NOMO-1 treated with dmso at 0.1 percent for 144 hours (cell line): ENCODE measurements around the gene BCAS1.

ENCODE experiments used
- DNase-seq: peaks from one replicate; lab custom pipeline; 2025; ENCODE audit not compliant: unreplicated experiment; lab: John Stamatoyannopoulos, UW

BCAS1 gene

DNA sequence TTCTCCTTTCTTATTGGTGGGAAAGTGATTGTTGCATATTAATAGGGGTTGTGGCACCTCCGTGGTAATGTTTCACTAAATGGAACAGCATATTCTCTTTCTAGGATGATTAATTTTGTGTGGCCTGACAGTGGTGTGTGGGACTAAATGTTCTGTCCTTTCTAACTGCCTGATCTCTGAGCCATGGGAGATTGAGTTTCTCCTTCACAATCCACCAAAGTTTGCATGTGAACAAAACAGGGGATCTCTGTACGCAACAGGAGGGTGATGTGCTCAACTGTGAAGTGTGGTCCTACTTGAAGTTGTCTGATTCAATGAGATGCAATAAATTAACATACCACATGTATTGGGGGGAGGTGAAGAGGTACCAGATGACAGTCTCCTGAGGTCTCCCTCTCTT is 19.3 kb downstream of the BCAS1 start:
- DNase-seq, result no peak

DNA sequence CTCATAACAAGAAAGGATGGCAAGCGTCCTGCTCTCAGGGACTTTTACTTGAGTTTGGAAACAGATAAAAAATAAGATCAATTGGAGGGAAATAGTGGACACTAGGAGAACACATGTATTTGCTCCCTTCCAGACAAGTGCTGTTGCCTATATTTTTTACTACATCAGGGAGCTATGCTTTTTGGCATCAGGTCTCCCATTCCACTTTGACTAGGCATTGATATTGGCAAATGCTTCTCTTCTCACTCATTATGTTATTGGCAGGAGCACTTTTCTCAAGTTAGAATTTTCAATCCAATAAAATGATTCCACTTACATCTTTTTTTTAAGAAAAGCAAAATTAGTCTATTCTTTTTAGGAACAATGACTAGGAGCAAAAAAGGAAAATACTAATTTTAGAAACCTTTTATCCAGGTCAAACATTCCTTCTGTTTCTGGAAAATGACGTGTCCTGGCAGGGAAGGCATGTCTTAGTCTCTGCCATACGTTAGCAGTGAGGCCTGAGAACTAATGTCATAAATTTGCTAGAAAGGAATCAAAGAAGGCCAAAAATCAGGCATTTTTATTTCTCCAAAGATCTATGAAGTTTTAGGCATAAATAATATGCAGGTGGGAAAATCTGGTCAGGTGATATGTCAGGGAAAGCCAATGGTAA is 21.4 kb downstream of the BCAS1 start:
- DNase-seq, result no peak

- DNase-seq, result no peak
Observed at GRCh38 chr20:54048481-54048880, 21.9 kb downstream of the BCAS1 start.

GRCh38 chr20:54047720-54048119 is 22.7 kb downstream of the BCAS1 start:
- no peak for DNase-seq

- no peak for DNase-seq
Observed at GRCh38 chr20:54047048-54047447, 23.3 kb downstream of the BCAS1 start.

DNA sequence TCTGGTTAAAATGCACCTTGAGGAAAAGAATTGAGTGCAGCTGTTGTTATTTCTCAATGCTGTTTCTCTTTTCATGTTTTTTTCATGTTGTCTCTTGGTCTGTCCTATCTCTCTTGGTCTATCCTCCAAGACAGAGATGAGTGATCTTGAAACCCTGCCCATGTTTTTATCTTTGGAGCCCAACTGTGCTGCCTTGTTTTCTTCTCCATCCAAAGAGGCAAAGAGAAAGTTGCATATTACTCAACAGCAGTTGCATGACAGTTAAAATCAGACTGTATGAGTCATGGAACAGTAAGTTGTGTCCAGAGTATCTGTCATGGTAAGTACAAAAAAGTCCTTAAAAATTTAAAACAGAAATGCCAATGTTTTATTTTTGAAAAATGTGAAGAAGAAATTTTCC is 26.2 kb downstream of the BCAS1 start:
- no peak for DNase-seq

DNA sequence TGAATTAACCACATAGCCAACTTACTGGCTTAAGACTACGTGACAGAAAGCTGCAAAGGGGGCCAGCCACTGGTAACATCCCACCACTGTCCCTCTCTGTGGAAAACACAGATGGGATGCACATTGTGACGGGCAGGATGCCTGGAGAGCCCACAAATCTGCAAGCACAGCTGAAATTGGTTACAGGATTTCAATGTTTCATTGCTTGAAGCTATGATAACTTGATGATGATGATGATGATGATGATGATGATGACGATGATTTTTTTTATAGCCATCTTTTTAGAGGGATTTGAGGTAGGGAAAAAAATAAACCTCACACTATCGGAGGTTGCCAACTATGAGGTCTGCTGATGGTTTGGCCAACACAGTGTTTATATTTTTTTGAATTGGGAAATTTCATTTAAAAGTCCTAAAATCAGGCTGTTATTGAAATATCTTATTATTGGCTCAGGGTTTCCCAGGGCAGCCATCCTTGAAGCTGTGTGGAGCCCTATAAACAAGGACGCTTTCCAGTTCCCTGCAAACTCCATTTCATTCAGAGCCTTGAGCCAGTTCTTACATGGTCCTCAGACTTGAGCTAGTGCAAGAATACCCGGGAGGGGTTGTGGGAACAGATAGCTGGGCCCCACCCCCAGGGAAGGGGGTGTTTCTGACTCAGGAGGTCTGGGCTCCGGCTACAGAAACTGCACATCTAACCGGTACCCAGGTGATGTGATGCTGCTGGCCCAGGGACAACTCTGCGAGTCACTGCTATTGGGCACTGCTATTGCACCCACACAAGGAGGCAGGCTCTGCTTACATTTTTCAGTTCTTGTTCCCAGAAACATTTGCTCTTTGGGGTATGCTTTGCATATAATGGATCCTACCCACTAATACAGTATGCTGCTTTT is 27.1 kb downstream of the BCAS1 start:
- no peak for DNase-seq

DNA sequence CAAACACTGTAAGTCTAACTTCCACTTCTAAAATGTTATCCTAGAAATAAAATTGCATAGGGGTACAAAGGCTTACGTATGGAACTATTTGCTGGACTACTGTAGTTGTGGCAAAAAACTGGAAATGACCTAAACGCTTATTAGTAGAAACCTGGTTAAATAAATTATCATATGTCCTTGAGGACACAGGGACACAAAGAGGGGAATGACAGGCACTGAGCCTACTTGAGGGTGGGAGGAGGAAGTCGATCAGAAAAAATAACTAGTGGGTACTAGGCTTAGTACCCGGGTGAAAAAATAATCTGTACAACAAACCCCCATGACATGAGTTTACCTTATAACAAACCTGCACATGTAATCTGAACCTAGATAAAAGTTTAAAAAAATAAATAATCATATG is 28.4 kb downstream of the BCAS1 start:
- DNase-seq, result no peak

DNA sequence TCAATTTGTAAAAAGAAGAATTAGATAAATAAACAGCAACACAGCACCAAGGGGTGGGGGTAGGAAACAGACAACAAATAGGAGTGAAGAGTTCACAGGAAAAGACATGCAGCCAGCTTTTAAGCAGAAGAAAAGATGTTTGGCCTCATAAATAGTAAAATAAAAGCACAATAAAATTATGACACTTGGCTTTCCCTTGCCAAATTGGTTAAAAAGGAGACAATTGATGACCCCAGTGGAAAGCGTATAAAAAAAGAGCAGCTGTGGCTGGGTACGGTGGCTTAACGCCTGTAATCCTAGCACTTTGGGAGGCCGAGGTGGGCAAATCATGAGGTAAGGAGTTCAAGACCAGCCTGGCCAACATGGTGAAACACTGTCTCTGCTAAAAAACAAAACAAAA is 29.1 kb downstream of the BCAS1 start:
- DNase-seq, result no peak

- DNase-seq, result no peak
Observed at GRCh38 chr20:54040531-54040930, 29.9 kb downstream of the BCAS1 start.

DNA sequence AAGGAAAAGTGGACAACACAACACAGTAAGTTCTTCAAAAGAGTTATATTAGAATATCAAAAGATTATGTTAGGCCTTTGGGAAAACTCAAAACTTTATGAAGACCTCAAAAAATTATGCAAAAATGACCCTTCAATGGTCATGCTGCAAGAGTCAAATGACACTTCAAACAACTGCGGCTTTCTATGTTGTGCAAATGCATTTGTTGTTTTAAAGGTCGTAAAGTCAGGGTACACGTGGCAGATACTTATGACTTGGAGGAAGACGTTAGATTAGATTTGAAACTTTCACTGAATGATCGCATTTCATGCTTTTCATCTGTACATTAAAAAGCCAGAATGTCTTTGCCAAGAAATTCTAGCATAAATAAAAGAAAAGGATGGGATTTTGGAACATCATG is 31.4 kb downstream of the BCAS1 start:
- DNase-seq, result no peak

DNA sequence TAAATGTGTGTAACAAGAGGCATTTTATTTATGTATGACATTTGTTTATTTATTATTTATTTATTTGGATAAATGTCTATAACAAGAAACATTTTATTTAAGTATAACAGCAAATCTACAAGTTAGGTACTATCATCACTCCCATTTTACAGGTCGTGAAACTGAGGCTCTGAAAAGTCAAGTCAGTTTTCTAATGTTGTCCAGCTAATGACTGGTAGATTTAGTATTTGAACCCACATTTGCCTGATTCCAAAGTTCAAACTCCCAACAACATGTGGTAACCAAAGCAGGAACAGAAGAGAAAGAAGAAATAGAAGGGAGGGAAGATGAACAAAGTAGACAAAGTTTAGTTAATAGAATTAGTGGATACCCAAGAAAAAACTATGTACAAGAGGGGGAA is 32.9 kb downstream of the BCAS1 start:
- DNase-seq, result no peak

- no peak for DNase-seq
Observed at GRCh38 chr20:54029643-54030042, 40.8 kb downstream of the BCAS1 start.

DNA sequence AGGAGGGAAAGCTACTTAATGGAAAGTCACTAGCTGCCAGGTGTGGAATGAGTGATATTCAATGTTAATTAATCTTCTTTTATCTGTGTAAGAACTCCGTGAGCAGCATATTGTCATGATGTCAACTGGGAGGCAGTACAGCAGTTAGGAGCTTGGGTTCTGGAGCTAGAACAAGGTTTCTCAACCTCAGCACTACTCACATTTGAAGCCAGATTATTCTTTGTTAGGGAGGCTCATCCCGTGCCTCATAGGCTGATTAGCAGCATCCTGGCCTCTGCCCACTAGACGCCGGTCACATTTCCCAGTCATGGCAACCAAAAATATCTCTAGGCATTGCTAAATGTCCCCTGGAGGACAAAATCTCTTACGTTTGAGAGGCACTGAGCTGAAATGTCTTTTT is 41.2 kb downstream of the BCAS1 start:
- DNase-seq, result no peak

DNA sequence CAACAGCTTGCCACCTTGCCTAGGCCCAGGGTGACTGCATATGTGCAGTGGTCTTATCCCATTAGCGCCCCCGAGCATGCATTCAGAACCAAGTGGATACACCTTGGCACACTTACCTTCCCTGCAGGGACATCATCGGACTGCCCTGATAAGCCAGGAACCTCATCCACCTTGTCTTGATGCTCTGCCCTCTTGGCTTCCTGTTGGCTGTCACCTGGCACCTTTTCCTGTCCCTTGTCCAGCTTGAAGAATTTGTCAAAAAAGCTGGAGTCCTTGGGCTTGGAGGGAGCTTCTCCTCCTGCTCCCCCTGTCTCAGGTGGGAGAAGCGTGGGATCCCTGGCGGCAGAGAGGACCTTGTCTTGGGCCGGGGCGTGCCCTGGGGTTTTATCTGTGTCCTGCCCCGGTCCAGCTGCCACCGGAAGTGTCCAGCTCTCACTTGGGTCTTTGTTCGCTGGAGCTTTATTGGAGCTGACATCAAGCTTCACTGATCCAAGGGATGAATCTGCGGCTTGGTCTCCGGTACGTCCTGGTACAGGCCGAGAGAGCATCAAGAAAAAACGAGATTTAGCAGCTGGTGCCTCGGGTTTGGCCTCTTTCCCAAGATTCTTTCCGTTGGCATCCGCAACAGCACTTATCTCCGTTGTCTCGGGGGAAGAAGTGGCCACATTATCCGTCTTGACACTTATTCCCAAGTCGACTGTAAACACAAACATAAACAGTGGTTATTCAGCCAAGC is 42.0 kb downstream of the BCAS1 start:
- DNase-seq, result no peak

GRCh38 chr20:54027704-54028103 is 42.7 kb downstream of the BCAS1 start:
- DNase-seq, result no peak

DNA sequence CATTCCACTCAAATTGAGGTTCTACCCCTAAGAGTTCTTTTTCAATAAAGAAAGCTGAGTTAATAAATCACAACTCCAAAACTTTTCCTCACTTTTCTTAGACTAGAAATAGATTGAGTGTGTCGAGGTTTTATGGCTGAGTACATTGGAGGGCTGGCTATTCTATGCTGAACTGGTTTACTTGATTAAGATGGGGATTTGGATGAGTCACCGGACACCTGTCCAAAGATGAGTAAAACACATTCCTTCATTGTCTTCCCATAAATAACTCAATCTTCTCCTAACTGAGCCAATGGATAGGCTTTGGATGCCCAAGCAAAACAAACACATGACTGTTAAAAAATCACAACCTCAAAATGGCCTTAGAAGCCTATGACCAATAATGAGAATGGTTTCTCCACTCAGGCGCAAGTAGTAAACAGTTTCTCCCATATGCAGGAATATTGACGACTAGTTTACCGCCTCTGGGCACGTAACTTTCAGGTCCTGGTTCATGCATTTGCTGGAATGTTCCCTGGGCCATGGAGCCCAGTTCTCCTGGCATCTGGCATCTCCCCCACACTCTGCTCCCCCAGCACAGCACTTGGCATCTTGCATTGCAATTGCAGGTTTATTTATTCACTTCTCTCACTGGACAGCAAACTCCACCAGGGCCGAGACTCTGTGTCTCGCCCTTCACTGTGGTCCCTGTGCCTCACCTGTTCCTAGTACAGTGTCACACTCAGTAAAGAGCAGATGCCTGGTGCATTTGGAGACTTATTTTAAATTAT is 43.9 kb downstream of the BCAS1 start:
- no peak for DNase-seq

- no peak for DNase-seq
Observed at GRCh38 chr20:54025251-54025771, 45.1 kb downstream of the BCAS1 start.

DNA sequence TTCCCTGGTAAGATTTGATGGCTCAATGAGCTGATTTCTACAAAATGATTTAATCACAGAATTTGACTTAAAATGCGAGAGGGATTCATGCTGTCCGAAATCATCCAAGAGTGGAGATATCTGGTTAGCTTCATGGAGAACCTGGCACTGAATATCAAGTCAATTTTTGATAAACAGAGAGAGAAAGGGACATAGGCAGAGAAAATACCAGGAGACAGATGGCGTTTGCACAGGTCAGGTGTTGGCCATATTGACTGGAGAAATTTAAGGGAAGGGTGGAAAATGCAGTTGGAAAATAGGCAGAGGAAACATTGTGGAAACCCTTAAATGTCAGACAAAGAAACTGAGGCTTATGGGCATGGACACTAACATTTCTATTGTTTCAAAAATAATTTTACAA is 47.0 kb downstream of the BCAS1 start:
- no peak for DNase-seq

- DNase-seq, result no peak
Observed at GRCh38 chr20:54021446-54022235, 48.8 kb downstream of the BCAS1 start.
